CD4-positive, alpha-beta memory T cell (primary cell): ENCODE measurements around the gene CDK11B. TPM values are rescaled to one million over a fixed set of nuclear protein-coding genes. Genes with fewer than 3 reads are reported as not detected.

Experiments used
- CTCF ChIA-PET: fragments of 350-600 bp; sonication (Branson Sonifier 250); formaldehyde crosslinking; loops from one replicate; lab custom pipeline; 2021; ENCODE audit warnings: inconsistent platforms; ENCODE audit not compliant: partially characterized antibody; lab: Charles Lee
- POLR2A ChIA-PET: fragments of 350-600 bp; sonication (Branson Sonifier 250); formaldehyde crosslinking; loops from one replicate; lab custom pipeline; 2021; ENCODE audit not compliant: partially characterized antibody; lab: Charles Lee
- DNase-seq, 5 donors: peaks; one replicate each; pipeline versions ENCODE4 v3.0.0 to v3.0.0-alpha.2; 2020 to 2022; ENCODE audit warnings: mixed read lengths in 1 of 5
- H3K27ac ChIP-seq: one replicate; pipeline ENCODE4 v1.7.0; 2013; ENCODE audit warnings: low read depth, low read length
- H3K27me3 ChIP-seq: 2 replicates; pipeline ENCODE4 v1.7.0; 2013; ENCODE audit warnings: mild to moderate bottlenecking, low read length, moderate library complexity; ENCODE audit not compliant: insufficient read depth
- H3K36me3 ChIP-seq: 2 replicates; pipeline ENCODE4 v1.7.0; 2013; ENCODE audit warnings: mild to moderate bottlenecking, low read length, moderate library complexity; ENCODE audit not compliant: insufficient read depth
- H3K4me1 ChIP-seq: 2 replicates; pipeline ENCODE4 v1.7.0; 2013; ENCODE audit warnings: mild to moderate bottlenecking, low read length, moderate library complexity; ENCODE audit not compliant: insufficient read depth
- H3K4me3 ChIP-seq, 2 donors: one replicate each; pipeline ENCODE4 v1.7.0; 2013; ENCODE audit warnings: low read length in 2 of 2, mild to moderate bottlenecking in 1 of 2
- H3K9me3 ChIP-seq, 2 donors: one replicate each; pipeline ENCODE4 v1.7.0; 2013; ENCODE audit warnings: low read length in 2 of 2, control low read depth in 1 of 2; ENCODE audit not compliant: control insufficient read depth in 1 of 2
- H3K27ac Mint-ChIP-seq, 7 donors: one replicate each; pipeline ENCODE4 v1.8.0; 2020 to 2021; ENCODE audit warnings: mixed read lengths in 7 of 7, mild to moderate bottlenecking in 6 of 7, inconsistent platforms in 3 of 7, moderate library complexity in 3 of 7
- H3K27me3 Mint-ChIP-seq, 2 donors: one replicate each; pipeline ENCODE4 v1.8.0; 2020 to 2021; ENCODE audit warnings: mixed read lengths in 2 of 2
- H3K36me3 Mint-ChIP-seq, 2 donors: one replicate each; pipeline ENCODE4 v1.8.0; 2020 to 2021; ENCODE audit warnings: mixed read lengths in 2 of 2, inconsistent platforms in 1 of 2, mild to moderate bottlenecking in 1 of 2
- H3K4me1 Mint-ChIP-seq, 4 donors: one replicate each; pipeline ENCODE4 v1.8.0; 2020 to 2021; ENCODE audit warnings: mixed read lengths in 4 of 4, mild to moderate bottlenecking in 1 of 4
- H3K4me3 Mint-ChIP-seq, 8 donors: one replicate each; pipeline ENCODE4 v1.8.0; 2020 to 2021; ENCODE audit warnings: mixed read lengths in 8 of 8, mild to moderate bottlenecking in 7 of 8, moderate library complexity in 6 of 8, inconsistent platforms in 3 of 8
- H3K9me3 Mint-ChIP-seq, 8 donors: one replicate each; pipeline ENCODE4 v1.8.0; 2020 to 2021; ENCODE audit warnings: mixed read lengths in 8 of 8, mild to moderate bottlenecking in 5 of 8, inconsistent platforms in 3 of 8, moderate library complexity in 1 of 8
- intact Hi-C: fragments of 100-400 bp; cut with micrococcal nuclease; formaldehyde crosslinking; loops from one replicate; pipeline ENCODE4 v1.15.1; 2023
- polyA plus RNA-seq, 2 donors: library from polyadenylated mRNA; unstranded; fragments of 300-500 nt; fragmentation: Illumina TruSeq; gene quantifications; one replicate each; pipeline ENCODE4 v1.2.3, GENCODE V29; 2021
- total RNA-seq, 2 experiments: library from RNA; stranded (reverse); gene quantifications; one replicate each; pipeline ENCODE4 v1.2.3, GENCODE V29; 2021

Gene CDK11B
- total and polyA plus RNA-seq, 4 experiments from 2014 or later = 2.5 to 44.7 (median 34.3) TPM

- Mint-ChIP-seq H3K4me3 (peak overlapping the region; percentile 76 to 86 (median 81)), H3K36me3 (peaks cover 0 to 12% of the 10 kb centered on the region in 2 donors), H3K4me1 (peaks cover 10 to 37% (median 23%) of the 10 kb centered on the region in 4 donors), H3K27me3 (no peaks in the 10 kb centered on the region), H3K9me3 (no peaks in the 10 kb centered on the region), H3K27ac (peak overlapping the region in 6 of 7 donors; percentile 57 to 92 (median 74))
- Histone ChIP-seq H3K4me3 (peak overlapping the region; percentile 61 to 89), H3K36me3 (no peaks in the 10 kb centered on the region), H3K27ac (no peak overlapping the region), H3K9me3 (no peaks in the 10 kb centered on the region), H3K4me1 (peaks cover 29% of the 10 kb centered on the region), H3K27me3 (no peaks in the 10 kb centered on the region)
- intact Hi-C loops = no loop called here
- ChIA-PET CTCF (interaction anchor here (1.4 kb wide), 1 partner anchor 10 kb away, joined by 3 read pairs; no protein-coding TSS in a partner anchor), POLR2A (interaction anchor here (1.2 to 6.8 kb wide), 2 partner anchors 9 to 13 kb away, joined by 4 to 152 read pairs; partner anchors contain the start of gene MMP23B)
- no peak for DNase-seq
Measured at GRCh38 chr1:1616838-1617237, 42.0 kb downstream of the CDK11B start.

GRCh38 chr1:1616045-1616790, 42.6 kb downstream of the CDK11B start:
- H3K36me3 Mint-ChIP-seq = peaks cover 0 to 12% of the 10 kb centered on the region in 2 donors
- H3K27ac ChIP-seq = peak overlapping the region; percentile 100
- H3K9me3 Mint-ChIP-seq = no peaks in the 10 kb centered on the region
- peaks cover 29% of the 10 kb centered on the region for H3K4me1 ChIP-seq
- intact Hi-C loops = no loop called here
- H3K4me1 Mint-ChIP-seq = peaks cover 10 to 38% (median 24%) of the 10 kb centered on the region in 4 donors
- peak overlapping the region; percentile 61 to 89 for H3K4me3 ChIP-seq
- ChIA-PET CTCF (interaction anchor here (1.4 kb wide), 1 partner anchor 11 kb away, joined by 3 read pairs; no protein-coding TSS in a partner anchor), POLR2A (interaction anchor here (1.0 to 6.8 kb wide), 18 partner anchors 9 to 932 kb away, joined by 3 to 152 read pairs (median 6); partner anchors contain the start of genes ATAD3A, AURKAIP1, CCNL2 and FNDC10)
- H3K9me3 ChIP-seq = no peaks in the 10 kb centered on the region
- H3K27me3 ChIP-seq = no peaks in the 10 kb centered on the region
- H3K36me3 ChIP-seq = no peaks in the 10 kb centered on the region
- peak overlapping the region in 5 of 7 donors; percentile 57 to 93 (median 83) for H3K27ac Mint-ChIP-seq
- peak overlapping the region; percentile 76 to 86 (median 81) for H3K4me3 Mint-ChIP-seq
- H3K27me3 Mint-ChIP-seq = no peaks in the 10 kb centered on the region
- peak in 4 of 5 donors; percentile 45 to 50 (median 48) for DNase-seq

- H3K36me3 Mint-ChIP-seq = peaks cover 0 to 12% of the 10 kb centered on the region in 2 donors
Measured at GRCh38 chr1:1615256-1616044, 43.4 kb downstream of the CDK11B start, which contains the start of gene MIB2. Gene MIB2 (plus strand): TSS chr1:1615500. CDS start chr1:1623453, 7,953 bp downstream.

GRCh38 chr1:1614954-1615255, 43.9 kb downstream of the CDK11B start:
- Histone ChIP-seq H3K27ac (peak overlapping the region; percentile 100), H3K9me3 (no peaks in the 10 kb centered on the region), H3K27me3 (no peaks in the 10 kb centered on the region), H3K4me3 (peak overlapping the region; percentile 73 to 89), H3K36me3 (no peaks in the 10 kb centered on the region), H3K4me1 (peaks cover 29% of the 10 kb centered on the region)
- H3K9me3 Mint-ChIP-seq = no peaks in the 10 kb centered on the region
- DNase-seq = no peak
- H3K27me3 Mint-ChIP-seq = no peaks in the 10 kb centered on the region
- peak overlapping the region; percentile 89 to 97 (median 94) for H3K4me3 Mint-ChIP-seq
- intact Hi-C loops = loop anchor here (1.0 to 2.0 kb wide), 5 partner anchors 14 to 294 kb away; partner anchors contain the start of genes AURKAIP1, FNDC10 and SSU72
- peak overlapping the region; percentile 98 to 100 (median 99) for H3K27ac Mint-ChIP-seq
- peaks cover 0 to 12% of the 10 kb centered on the region in 2 donors for H3K36me3 Mint-ChIP-seq
- POLR2A ChIA-PET = interaction anchor here (0.8 to 6.8 kb wide), 19 partner anchors 8 to 776 kb away, joined by 3 to 152 read pairs (median 6); partner anchors contain the start of genes ATAD3A, AURKAIP1, CCNL2 and FNDC10
- peaks cover 10 to 38% (median 26%) of the 10 kb centered on the region in 4 donors for H3K4me1 Mint-ChIP-seq
- CTCF ChIA-PET = interaction anchor here (1.3 kb wide), 1 partner anchor 240 kb away, joined by 3 read pairs; the partner anchor contains the start of gene AURKAIP1

More at GRCh38 chr1:1615256-1616044, 43.4 kb downstream of the CDK11B start, which contains the start of gene MIB2:
- POLR2A ChIA-PET = interaction anchor here (0.6 to 6.8 kb wide), 23 partner anchors 9 to 933 kb away, joined by 3 to 152 read pairs (median 5); partner anchors contain the start of genes ATAD3A, AURKAIP1, CCNL2 and FNDC10
- peaks cover 10 to 38% (median 26%) of the 10 kb centered on the region in 4 donors for H3K4me1 Mint-ChIP-seq
- no peaks in the 10 kb centered on the region for H3K9me3 Mint-ChIP-seq
- Histone ChIP-seq H3K4me1 (peaks cover 29% of the 10 kb centered on the region), H3K9me3 (no peaks in the 10 kb centered on the region), H3K27me3 (no peaks in the 10 kb centered on the region), H3K36me3 (no peaks in the 10 kb centered on the region), H3K27ac (peak within 1 kb of the TSS; percentile 100), H3K4me3 (peak within 1 kb of the TSS; percentile 73 to 89)
- intact Hi-C loops = loop anchor here (1.0 to 2.0 kb wide), 5 partner anchors 15 to 294 kb away; partner anchors contain the start of genes AURKAIP1, FNDC10 and SSU72
- CTCF ChIA-PET = interaction anchor here (1.3 kb wide), 1 partner anchor 241 kb away, joined by 3 read pairs; the partner anchor contains the start of gene AURKAIP1
- no peaks in the 10 kb centered on the region for H3K27me3 Mint-ChIP-seq
- peak within 1 kb of the TSS; percentile 89 to 97 (median 94) for H3K4me3 Mint-ChIP-seq
- DNase-seq = peak; percentile 98 to 99 (median 99)
- H3K27ac Mint-ChIP-seq = peak within 1 kb of the TSS; percentile 98 to 100 (median 99)

- CTCF ChIA-PET = interaction anchor here (0.8 to 1.3 kb wide), 3 partner anchors 16 to 292 kb away, joined by 3 read pairs; partner anchors contain the start of gene AURKAIP1
- H3K4me1 Mint-ChIP-seq = peaks cover 10 to 38% (median 26%) of the 10 kb centered on the region in 4 donors
- H3K9me3 Mint-ChIP-seq = no peaks in the 10 kb centered on the region
- peak overlapping the region; percentile 98 to 100 (median 99) for H3K27ac Mint-ChIP-seq
- H3K36me3 Mint-ChIP-seq = peaks cover 0 to 12% of the 10 kb centered on the region in 2 donors
- Histone ChIP-seq H3K27ac (peak overlapping the region; percentile 100), H3K36me3 (no peaks in the 10 kb centered on the region), H3K9me3 (no peaks in the 10 kb centered on the region), H3K4me1 (peaks cover 29% of the 10 kb centered on the region), H3K4me3 (peak overlapping the region; percentile 73 to 89), H3K27me3 (no peaks in the 10 kb centered on the region)
- H3K4me3 Mint-ChIP-seq = peak overlapping the region; percentile 89 to 97 (median 94)
- peak; percentile 58 to 89 (median 69) for DNase-seq
- POLR2A ChIA-PET = interaction anchor here (0.8 to 6.8 kb wide), 18 partner anchors 8 to 601 kb away, joined by 3 to 152 read pairs (median 6); partner anchors contain the start of genes ATAD3A, AURKAIP1, CCNL2 and FNDC10
- no peaks in the 10 kb centered on the region for H3K27me3 Mint-ChIP-seq
- intact Hi-C loops = loop anchor here (2.0 kb wide), 2 partner anchors 14 to 16 kb away; partner anchors contain the start of gene FNDC10
Measured at GRCh38 chr1:1614204-1614953, 44.4 kb downstream of the CDK11B start.
